ENCODE measurements around the gene KRT8. TPM values are rescaled to one million over a fixed set of nuclear protein-coding genes. Genes with fewer than 3 reads are reported as not detected.
"Not testable (repeated sequence)": the region's sequence is repeated elsewhere in the genome, so short reads cannot be mapped to it uniquely, and the experiment has no call there.

The KRT8 gene
- total and polyA plus RNA-seq, 5 donors from 2014 or later: 0.13 to 0.73 TPM; not detected in 3

DNA sequence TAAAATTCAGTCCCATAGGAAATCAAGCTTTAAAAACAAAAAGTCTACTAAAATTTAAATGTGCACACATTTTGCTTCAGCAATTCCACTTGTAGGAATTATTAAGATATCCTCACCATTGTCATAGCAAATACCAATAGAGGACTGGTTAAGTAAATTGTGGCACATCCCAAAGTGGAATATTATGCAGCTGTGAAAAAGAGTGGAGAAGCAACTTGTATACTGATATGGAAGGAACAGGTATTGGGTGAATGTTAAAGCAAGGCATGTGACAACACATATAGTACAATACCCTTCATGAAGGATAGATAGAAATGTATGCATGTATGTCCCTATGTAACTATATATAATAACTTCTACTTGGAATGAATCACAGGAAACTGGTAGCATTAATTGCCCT, 11.9 kb downstream of the KRT8 start:
- ATAC-seq (ENCODE audit: low read depth in 2 of 2): no peak
- no peak overlapping the region for H3K4me3 Mint-ChIP-seq
- no peak for DNase-seq

DNA sequence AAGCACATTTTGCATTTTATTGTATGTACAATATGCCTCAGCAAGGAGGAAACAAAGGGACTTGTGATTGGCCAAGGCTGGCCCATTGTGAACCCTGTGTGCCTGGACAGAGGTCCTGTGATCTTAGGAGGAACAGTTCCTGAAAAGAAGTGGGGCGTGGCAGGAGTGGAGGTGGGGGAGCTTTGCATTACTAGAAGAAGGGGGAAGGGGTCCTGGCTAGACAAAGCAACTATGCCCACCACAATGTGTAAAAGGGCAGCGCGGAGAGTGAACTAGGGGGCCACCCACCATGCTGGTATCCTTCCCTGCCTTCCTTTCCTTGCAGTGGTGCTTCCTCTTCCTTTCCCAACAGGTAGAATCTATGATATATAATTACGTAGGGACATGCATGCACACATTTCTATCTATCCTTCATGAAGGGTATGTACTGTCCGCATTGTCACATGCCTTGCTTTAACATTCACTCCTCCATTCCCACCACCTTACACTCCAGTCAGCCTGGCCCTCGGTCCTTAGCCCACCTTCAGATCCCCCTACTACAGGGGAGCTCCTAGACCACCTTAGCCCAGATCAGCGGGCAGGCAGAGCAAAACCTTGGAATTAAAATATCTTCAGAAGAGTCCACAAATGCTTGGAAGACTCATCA, 12.5 kb downstream of the KRT8 start:
- no peak overlapping the region for H3K4me3 Mint-ChIP-seq
- H3K27me3 ChIP-seq (ENCODE audit: control insufficient read depth, insufficient read depth, low read length): no peaks in the 10 kb centered on the region
- H3K27ac Mint-ChIP-seq: no peak overlapping the region
- peaks cover 7% of the 10 kb centered on the region for H3K27me3 Mint-ChIP-seq
- H3K36me3 Mint-ChIP-seq: no peaks in the 10 kb centered on the region
- no peaks in the 10 kb centered on the region for H3K4me1 ChIP-seq (ENCODE audit: control insufficient read depth, insufficient read depth, low read length, poor library complexity, severe bottlenecking)
- no peaks in the 10 kb centered on the region for H3K36me3 ChIP-seq (ENCODE audit: control insufficient read depth, insufficient read depth, low read length)
- no peak overlapping the region for H3K4me3 ChIP-seq (ENCODE audit: low read depth, low read length)
- H3K9me3 ChIP-seq (ENCODE audit: control insufficient read depth in 2 of 2, low read length in 2 of 2): no peaks in the 10 kb centered on the region
- no peaks in the 10 kb centered on the region for H3K4me1 Mint-ChIP-seq
- H3K27ac ChIP-seq (ENCODE audit: insufficient read depth, low read length, poor library complexity, severe bottlenecking): no peak overlapping the region
- H3K9me3 Mint-ChIP-seq: peaks cover 0 to 2% (median 0%) of the 10 kb centered on the region in 7 donors
- DNase-seq (no peak), ATAC-seq (ENCODE audit: low read depth in 2 of 2) (no peak)

More for the DNA sequence above, 11.9 kb downstream of the KRT8 start:
- no peaks in the 10 kb centered on the region for H3K36me3 ChIP-seq (ENCODE audit: control insufficient read depth, insufficient read depth, low read length)
- Mint-ChIP-seq H3K4me1 (no peaks in the 10 kb centered on the region), H3K9me3 (peaks cover 0 to 2% (median 0%) of the 10 kb centered on the region in 7 donors), H3K27ac (no peak overlapping the region), H3K36me3 (no peaks in the 10 kb centered on the region), H3K27me3 (peaks cover 7% of the 10 kb centered on the region)
- no peaks in the 10 kb centered on the region for H3K4me1 ChIP-seq (ENCODE audit: control insufficient read depth, insufficient read depth, low read length, poor library complexity, severe bottlenecking)
- no peak overlapping the region for H3K27ac ChIP-seq (ENCODE audit: insufficient read depth, low read length, poor library complexity, severe bottlenecking)
- H3K27me3 ChIP-seq (ENCODE audit: control insufficient read depth, insufficient read depth, low read length): no peaks in the 10 kb centered on the region
- H3K9me3 ChIP-seq (ENCODE audit: control insufficient read depth in 2 of 2, low read length in 2 of 2): no peaks in the 10 kb centered on the region
- H3K4me3 ChIP-seq (ENCODE audit: low read depth, low read length): no peak overlapping the region

DNA sequence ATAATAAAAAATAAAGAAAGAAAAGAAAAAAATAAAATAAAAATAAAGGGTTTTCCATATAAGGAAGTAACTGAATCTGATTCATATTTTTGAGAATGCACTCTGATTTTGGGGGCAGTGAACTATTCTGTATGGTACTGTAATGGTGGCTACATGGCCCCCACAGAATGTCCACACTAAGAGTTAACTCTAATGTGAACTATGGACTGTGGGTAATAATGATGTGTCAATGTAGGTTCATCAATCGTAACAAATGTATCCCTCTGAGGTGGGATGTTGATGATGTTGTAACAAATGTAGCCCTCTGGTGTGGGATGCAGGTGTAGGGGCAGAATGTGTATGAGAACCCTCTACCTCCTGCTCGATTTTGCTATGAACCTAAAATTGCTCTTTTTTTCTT, 13.8 kb downstream of the KRT8 start:
- Histone ChIP-seq H3K36me3 (ENCODE audit: control insufficient read depth, insufficient read depth, low read length) (no peaks in the 10 kb centered on the region), H3K9me3 (ENCODE audit: control insufficient read depth in 2 of 2, low read length in 2 of 2) (no peaks in the 10 kb centered on the region), H3K4me3 (ENCODE audit: low read depth, low read length) (no peak overlapping the region), H3K27me3 (ENCODE audit: control insufficient read depth, insufficient read depth, low read length) (no peaks in the 10 kb centered on the region), H3K27ac (ENCODE audit: insufficient read depth, low read length, poor library complexity, severe bottlenecking) (no peak overlapping the region), H3K4me1 (ENCODE audit: control insufficient read depth, insufficient read depth, low read length, poor library complexity, severe bottlenecking) (no peaks in the 10 kb centered on the region)
- H3K27ac Mint-ChIP-seq: no peak overlapping the region
- H3K36me3 Mint-ChIP-seq: no peaks in the 10 kb centered on the region
- H3K27me3 Mint-ChIP-seq: peaks cover 7% of the 10 kb centered on the region
- H3K9me3 Mint-ChIP-seq: peaks cover 0 to 2% (median 0%) of the 10 kb centered on the region in 7 donors
- H3K4me3 Mint-ChIP-seq: no peak overlapping the region
- ATAC-seq (ENCODE audit: low read depth in 2 of 2) (no peak), DNase-seq (no peak)
- H3K4me1 Mint-ChIP-seq: no peaks in the 10 kb centered on the region

DNA sequence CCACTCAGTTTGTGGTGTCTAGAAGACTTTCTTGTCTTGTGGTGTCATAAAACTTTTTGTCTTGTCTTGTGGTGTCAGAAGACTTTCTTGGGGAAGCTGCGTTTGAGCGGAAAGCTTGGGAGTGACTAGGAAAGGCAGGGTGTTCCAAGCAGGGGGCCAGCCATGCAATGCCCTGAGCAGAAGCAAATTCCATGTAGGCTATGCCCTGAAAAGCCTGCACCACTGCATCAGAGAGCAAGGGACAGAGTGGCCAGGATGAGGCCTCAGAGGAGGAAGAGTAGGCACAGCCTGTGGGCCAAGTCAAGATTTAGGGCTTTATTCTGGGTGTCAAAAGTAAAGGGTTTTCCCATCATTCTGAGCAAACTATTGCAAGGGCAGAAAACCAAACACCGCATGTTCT, 14.5 kb downstream of the KRT8 start:
- ATAC-seq (ENCODE audit: low read depth in 2 of 2) (no peak), DNase-seq (no peak)
- Mint-ChIP-seq H3K27me3 (peaks cover 7% of the 10 kb centered on the region), H3K4me3 (no peak overlapping the region), H3K27ac (no peak overlapping the region), H3K9me3 (peaks cover 0 to 2% (median 0%) of the 10 kb centered on the region in 7 donors), H3K36me3 (no peaks in the 10 kb centered on the region), H3K4me1 (no peaks in the 10 kb centered on the region)
- Histone ChIP-seq H3K4me1 (ENCODE audit: control insufficient read depth, insufficient read depth, low read length, poor library complexity, severe bottlenecking) (no peaks in the 10 kb centered on the region), H3K27ac (ENCODE audit: insufficient read depth, low read length, poor library complexity, severe bottlenecking) (no peak overlapping the region), H3K27me3 (ENCODE audit: control insufficient read depth, insufficient read depth, low read length) (no peaks in the 10 kb centered on the region), H3K4me3 (ENCODE audit: low read depth, low read length) (no peak overlapping the region), H3K9me3 (ENCODE audit: control insufficient read depth in 2 of 2, low read length in 2 of 2) (no peaks in the 10 kb centered on the region), H3K36me3 (ENCODE audit: control insufficient read depth, insufficient read depth, low read length) (no peaks in the 10 kb centered on the region)

DNA sequence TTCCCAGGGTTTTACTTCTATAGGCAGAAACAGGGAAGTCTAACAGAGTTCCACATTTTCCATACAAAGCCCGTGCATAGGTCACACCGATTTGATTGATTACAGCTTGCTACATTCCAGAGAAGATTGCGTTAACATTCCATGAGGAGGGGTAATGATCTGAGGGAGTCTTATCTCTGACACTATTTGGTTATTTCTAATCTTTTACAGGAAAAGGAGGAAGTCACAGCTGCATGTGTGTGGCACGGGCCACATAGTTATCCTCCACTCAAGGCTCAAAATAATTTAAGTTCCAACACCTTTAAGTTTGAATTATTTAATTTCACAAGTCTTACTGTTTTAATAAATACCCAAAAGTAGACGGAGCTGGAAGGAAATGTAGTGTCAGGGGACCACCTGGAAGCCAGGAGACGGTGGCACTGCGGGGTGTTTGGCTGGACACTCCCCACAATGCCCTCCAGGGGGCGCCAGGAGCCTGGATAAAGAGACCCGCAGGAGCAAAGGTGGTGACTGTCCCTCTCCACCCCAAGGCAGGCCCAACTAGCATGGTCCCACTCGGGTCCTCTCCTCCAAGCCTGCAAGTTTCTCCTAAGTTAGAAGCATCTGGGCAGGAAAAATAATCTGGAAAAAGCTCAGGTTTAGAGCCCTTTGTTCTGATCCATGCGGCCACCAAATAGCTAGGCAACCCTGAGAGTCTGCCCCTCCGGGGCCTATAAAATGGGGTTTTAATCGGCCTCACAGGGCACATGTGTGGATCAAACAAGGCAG, 20.2 kb downstream of the KRT8 start:
- no peaks in the 10 kb centered on the region for H3K4me1 ChIP-seq (ENCODE audit: control insufficient read depth, insufficient read depth, low read length, poor library complexity, severe bottlenecking)
- H3K27me3 Mint-ChIP-seq: peaks cover 14% of the 10 kb centered on the region
- ATAC-seq (ENCODE audit: low read depth in 2 of 2): peak; percentile 73 to 87
- no peaks in the 10 kb centered on the region for H3K36me3 ChIP-seq (ENCODE audit: control insufficient read depth, insufficient read depth, low read length)
- H3K27me3 ChIP-seq (ENCODE audit: control insufficient read depth, insufficient read depth, low read length): no peaks in the 10 kb centered on the region
- peaks cover 0 to 9% (median 3%) of the 10 kb centered on the region in 4 donors for H3K4me1 Mint-ChIP-seq
- no peak overlapping the region for H3K4me3 ChIP-seq (ENCODE audit: low read depth, low read length)
- H3K4me3 Mint-ChIP-seq: no peak overlapping the region
- H3K9me3 ChIP-seq (ENCODE audit: control insufficient read depth in 2 of 2, low read length in 2 of 2): no peaks in the 10 kb centered on the region
- peak overlapping the region in 1 of 3 donors; percentile 6 for H3K27ac Mint-ChIP-seq
- H3K36me3 Mint-ChIP-seq: no peaks in the 10 kb centered on the region
- H3K9me3 Mint-ChIP-seq: peaks cover 0 to 4% (median 0%) of the 10 kb centered on the region in 7 donors
- no peak overlapping the region for H3K27ac ChIP-seq (ENCODE audit: insufficient read depth, low read length, poor library complexity, severe bottlenecking)
- DNase-seq: peak; percentile 61 to 70 (median 62)

DNA sequence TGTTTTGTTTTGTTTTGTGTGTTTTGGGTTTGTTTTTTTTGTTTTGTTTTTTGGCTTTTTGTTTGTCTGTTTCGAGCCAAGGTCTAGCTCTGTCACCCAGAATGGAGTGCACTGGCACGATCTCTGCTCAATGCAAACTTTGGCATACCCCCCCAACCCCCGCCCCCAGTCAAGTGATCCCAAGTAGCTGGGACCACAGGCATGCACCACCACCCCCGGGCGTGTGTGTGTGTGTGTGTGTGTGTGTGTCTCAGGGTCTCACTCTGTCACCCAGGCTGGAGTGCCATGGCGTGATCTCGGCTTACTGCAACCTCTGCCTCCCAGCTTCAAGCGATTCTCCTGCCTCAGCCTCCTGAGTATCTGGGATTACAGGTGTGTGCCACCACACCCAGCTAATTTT, 24.4 kb downstream of the KRT8 start:
- Mint-ChIP-seq H3K27me3 (peaks cover 14% of the 10 kb centered on the region), H3K4me3 (peak overlapping the region in 1 of 4 donors; percentile 89), H3K4me1 (peaks cover 0 to 12% (median 3%) of the 10 kb centered on the region in 4 donors)
- not testable (repeated sequence) for H3K36me3 ChIP-seq (ENCODE audit: control insufficient read depth, insufficient read depth, low read length); H3K4me3 ChIP-seq (ENCODE audit: low read depth, low read length); H3K27ac ChIP-seq (ENCODE audit: insufficient read depth, low read length, poor library complexity, severe bottlenecking); H3K36me3 Mint-ChIP-seq; H3K27me3 ChIP-seq (ENCODE audit: control insufficient read depth, insufficient read depth, low read length); DNase-seq; ATAC-seq (ENCODE audit: low read depth in 2 of 2); H3K9me3 ChIP-seq (ENCODE audit: control insufficient read depth in 2 of 2, low read length in 2 of 2); H3K9me3 Mint-ChIP-seq; H3K4me1 ChIP-seq (ENCODE audit: control insufficient read depth, insufficient read depth, low read length, poor library complexity, severe bottlenecking); H3K27ac Mint-ChIP-seq

DNA sequence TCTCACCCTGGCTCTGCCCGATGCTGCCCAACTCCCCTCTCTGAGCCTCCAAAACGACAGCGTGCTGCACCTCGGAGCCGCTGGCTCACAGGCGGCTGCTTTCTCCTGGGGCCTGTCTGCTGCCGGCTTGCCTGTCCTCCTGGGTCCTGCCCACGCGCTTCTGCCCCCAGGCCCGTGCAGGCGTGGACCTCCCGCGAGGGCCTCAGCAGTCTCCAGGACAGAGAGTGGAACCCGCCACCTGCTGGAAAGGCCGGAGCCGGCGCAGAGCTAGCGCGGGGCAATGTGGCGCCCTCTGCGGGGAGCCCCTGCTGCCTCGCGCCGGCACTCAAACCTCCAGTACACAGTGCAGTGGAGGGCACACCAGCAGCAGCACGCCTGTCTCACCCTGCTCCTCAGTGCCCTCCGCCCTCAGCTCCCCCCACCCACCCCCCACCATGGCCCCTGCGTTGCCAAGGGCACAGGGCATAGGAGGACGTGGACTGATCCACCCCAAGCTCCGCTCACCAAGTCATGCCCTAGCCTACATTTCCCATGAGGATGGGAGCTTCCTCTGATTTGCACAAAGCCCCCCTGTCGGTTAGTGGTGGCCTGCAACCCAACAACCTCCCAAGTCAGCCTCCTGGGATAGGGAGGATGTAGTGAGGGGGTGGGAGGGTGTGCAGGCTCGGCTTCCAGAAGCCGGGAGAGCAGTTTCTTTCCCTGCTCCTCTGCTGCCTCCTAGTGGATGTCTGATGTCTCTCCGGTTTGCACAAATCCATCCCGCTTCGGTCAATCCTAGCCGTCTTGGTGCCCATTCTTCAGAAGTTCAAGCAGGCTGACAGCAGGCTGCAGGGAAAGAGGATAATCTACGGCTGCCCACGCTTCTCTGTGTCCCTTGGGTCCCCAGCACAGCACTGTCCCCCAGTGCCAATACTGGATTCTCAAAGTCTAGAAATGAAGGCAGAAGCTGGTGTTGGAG, 25.2 kb downstream of the KRT8 start:
- H3K27me3 Mint-ChIP-seq: peaks cover 9% of the 10 kb centered on the region
- Histone ChIP-seq H3K27ac (ENCODE audit: insufficient read depth, low read length, poor library complexity, severe bottlenecking) (no peak overlapping the region), H3K9me3 (ENCODE audit: control insufficient read depth in 2 of 2, low read length in 2 of 2) (no peaks in the 10 kb centered on the region), H3K27me3 (ENCODE audit: control insufficient read depth, insufficient read depth, low read length) (no peaks in the 10 kb centered on the region), H3K36me3 (ENCODE audit: control insufficient read depth, insufficient read depth, low read length) (no peaks in the 10 kb centered on the region), H3K4me3 (ENCODE audit: low read depth, low read length) (peak overlapping the region; percentile 3), H3K4me1 (ENCODE audit: control insufficient read depth, insufficient read depth, low read length, poor library complexity, severe bottlenecking) (peaks cover 2% of the 10 kb centered on the region)
- H3K4me1 Mint-ChIP-seq: peaks cover 0 to 13% (median 4%) of the 10 kb centered on the region in 4 donors
- H3K9me3 Mint-ChIP-seq: peaks cover 0 to 5% (median 0%) of the 10 kb centered on the region in 7 donors
- no peak overlapping the region for H3K27ac Mint-ChIP-seq
- H3K36me3 Mint-ChIP-seq: no peaks in the 10 kb centered on the region
- peak; percentile 82 for ATAC-seq (ENCODE audit: low read depth in 2 of 2)
- DNase-seq: peak; percentile 26 to 69 (median 68)
- H3K4me3 Mint-ChIP-seq: peak overlapping the region in 3 of 4 donors; percentile 55 to 91 (median 78)

Measured in CD4-positive, CD25-positive, alpha-beta regulatory T cell (primary cell).